HG02642 (cell line): Measurements from ENCODE around the gene A4GALT.

Experiments
- ATAC-seq: cut with Tn5 transposase; IDR thresholded peaks from one replicate; pipeline ENCODE4 v1.9.1; 2021; ENCODE audit warnings: mild to moderate bottlenecking; ENCODE audit not compliant: unreplicated experiment, poor library complexity

The A4GALT gene

GRCh38 chr22:42654436-42655073 is 66.1 kb downstream of the A4GALT start:
- no peak for ATAC-seq

DNA sequence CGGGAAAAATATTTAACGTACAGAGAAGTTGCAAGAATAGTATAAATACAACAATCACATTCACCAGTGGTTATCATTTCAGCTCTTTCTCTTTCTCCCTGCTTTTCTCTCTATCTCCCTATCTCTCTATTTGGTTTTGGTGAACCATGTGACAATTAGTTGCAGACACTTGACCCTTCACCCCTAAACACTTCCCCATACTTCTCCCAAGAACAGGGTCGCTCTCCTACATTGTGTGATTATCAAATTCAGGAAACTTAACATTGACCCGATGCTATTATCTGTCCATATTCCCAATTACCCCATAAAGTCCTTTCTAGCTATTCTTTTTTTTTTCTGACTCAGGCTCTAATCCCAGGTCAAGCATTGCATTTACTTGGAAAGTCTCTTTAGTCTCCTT is 66.7 kb downstream of the A4GALT start:
- no peak for ATAC-seq

- no peak for ATAC-seq
Measured at GRCh38 chr22:42651134-42651533, 69.5 kb downstream of the A4GALT start.

DNA sequence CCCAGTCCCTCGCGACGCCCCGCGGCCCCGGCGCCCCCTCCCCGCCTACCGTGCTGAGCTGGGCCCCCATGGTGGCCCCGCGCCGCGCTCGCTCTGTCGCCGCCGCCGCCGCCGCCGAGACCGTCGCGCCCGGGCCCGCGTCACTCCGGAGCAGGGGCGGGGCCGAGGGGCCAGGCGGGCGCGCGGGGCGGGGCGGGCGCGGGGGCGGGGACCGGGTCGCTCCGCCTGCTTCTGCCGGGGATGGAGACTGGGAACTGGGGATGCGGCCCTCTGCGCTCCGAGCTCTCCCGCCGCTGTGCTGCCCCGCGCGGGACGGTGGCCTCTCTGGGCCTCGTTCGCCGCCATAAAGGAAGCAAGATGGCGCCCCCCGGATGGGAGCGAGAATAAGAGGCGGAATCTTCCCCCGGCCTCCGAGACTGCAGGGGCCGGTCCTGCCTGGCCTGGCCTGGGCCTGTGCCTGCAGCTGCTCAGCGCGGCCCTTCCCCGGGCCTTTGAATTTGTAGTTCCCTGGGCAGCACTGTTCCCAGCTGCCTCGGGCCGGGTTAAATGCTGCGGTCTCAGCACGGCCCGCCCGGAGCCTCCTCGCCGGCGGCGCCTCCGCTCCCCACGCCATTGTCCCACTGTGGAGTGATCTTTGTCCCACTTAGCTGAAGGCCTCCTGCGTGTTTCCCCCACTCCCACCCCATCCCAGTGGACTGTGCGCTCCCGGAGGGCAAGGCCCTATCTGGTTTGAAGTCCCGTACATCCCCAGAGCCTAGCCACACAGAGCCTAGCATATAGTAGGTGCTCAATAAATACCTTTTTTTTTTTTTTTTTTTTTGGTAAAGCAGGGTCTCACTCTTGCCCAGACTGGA is 71.2 kb downstream of the A4GALT start, which contains the start of gene CYB5R3:
TSS of gene CYB5R3 (minus strand) at position 147 of the 854 bp plus-strand sequence. CDS start at position 70, 77 bp downstream.
- peak; percentile 71 for ATAC-seq

- ATAC-seq, result peak; percentile 59
Measured at GRCh38 chr22:42648368-42649245, 72.1 kb downstream of the A4GALT start.

- no peak for ATAC-seq
Measured at GRCh38 chr22:42648017-42648367, 72.7 kb downstream of the A4GALT start.

DNA sequence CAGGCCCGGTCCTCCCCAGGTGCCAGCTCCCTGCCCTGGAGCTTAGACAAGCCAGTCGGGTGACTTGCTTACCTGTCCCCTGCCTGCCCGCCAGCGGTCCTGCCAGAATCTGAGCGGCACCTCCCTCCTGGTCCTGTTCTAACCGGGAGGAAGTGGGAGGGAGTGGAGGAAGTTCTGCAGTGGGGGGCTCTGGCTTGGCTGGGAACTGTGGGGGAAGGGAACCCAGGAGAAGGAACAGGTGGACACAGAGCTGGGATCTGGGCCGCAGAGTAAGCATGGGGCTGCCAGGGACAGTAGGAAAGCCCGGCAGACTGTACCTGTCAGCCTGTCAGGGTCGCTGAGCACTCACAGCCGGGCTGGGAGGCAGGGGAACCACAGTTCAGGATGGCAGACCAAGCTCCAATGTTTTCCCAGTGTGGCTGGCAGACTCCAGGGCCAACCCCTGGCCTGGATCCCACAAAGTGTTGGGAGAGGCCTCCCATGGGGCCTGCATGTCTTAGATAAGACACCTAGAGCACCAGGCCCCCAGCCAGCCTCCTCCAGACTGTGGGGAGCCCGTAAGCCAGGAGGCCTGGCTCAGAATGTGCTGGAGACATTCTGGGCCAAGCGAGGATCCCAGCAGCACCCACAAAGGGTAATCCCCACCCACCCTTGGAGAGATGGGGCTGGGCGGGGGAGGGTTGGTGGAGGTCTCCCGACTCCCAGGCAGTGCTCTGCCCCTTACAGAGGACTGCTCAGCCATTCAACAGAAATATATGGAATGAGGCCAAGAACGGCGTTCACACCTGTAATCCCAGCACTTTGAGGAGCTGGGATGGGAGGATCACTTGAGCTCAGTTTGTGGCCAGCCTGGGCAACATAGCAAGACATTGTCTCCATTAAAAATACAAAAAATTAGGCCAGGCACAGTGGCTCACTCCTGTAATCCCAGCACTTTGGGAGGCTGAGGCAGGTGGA is 73.8 kb downstream of the A4GALT start:
- no peak for ATAC-seq

- ATAC-seq, result no peak
Measured at GRCh38 chr22:42645938-42646568, 74.6 kb downstream of the A4GALT start.

- ATAC-seq, result no peak
Measured at GRCh38 chr22:42645341-42645937, 75.2 kb downstream of the A4GALT start.

DNA sequence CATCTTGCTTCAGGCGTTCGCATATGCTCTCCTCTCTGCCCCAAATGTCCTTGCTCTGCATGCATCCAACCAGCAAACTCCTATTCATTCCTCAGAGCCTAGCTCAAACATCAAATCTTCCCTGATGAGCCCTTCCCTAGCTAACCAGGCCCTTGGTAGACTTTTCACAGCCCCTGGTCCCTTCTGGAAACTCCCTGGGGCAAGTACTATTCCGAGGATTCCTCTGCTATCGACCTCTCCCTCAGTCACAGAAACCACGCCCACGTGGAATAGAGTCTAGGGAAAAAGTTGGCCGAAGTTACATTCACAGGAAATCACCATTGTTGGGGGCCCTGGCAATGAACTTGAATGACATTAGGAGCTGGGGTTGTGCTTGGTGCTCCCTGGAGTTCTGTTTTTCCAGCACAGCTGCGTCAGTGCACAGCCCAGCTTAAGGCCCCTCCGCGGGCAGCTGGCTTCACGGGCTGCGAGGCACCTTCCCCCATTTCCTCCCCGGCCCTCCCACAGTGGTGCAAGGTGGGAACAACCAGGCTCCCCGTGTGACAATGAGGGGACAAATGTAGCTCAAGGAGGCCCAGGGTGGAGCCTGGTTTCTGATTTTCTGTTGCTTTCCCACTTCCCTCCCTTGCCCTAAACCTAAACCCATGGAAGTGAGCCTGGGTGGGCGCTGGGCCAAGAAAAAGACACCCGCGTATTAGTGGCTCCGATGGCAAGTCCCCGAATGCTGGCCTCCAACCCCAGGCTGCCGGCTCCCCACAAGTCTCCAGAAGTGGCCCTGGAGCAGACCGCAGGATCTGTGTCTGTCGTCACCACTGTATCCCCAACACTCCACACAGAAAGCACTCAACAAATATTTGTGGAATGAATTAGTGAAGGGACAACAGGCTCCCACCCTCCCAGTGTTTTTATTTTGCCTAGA is 76.0 kb downstream of the A4GALT start:
- ATAC-seq, result no peak

DNA sequence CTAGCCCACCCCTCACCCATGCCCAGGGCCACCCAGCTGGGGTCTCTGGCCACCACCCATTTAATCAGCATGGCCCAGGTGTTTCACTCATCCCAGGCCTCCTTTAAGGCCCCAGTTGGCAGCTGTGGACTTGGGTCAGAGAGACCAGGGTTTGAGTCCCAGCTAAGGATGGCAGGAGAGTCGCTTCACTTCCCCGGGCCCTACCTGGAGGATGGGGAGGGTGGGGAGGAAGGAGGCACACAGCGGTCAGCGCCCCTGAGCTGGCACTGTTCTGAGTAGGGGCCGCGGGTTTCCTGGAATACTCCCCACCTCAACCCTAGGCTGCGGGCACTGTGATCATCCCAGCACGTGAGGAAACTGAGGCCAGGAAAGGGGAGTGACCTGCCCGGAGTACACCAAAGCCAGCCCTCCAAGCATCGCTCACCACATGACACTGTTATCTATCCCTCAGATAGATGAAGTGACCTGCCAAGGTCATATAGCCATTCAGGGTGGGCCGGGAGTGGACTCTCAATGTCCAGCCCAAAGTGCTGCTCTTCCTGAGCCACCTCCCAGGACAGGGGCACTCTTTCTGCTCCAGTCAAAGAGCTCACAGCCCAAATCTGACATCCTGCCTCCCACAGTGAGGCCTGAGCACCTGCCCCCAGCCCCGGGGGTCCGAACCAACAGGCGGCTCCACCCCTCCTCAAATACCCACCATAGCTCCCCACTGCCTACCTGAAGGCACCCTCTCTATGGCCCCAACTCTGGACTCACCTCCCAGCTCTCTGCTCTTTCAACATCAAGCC is 76.8 kb downstream of the A4GALT start:
- no peak for ATAC-seq

DNA sequence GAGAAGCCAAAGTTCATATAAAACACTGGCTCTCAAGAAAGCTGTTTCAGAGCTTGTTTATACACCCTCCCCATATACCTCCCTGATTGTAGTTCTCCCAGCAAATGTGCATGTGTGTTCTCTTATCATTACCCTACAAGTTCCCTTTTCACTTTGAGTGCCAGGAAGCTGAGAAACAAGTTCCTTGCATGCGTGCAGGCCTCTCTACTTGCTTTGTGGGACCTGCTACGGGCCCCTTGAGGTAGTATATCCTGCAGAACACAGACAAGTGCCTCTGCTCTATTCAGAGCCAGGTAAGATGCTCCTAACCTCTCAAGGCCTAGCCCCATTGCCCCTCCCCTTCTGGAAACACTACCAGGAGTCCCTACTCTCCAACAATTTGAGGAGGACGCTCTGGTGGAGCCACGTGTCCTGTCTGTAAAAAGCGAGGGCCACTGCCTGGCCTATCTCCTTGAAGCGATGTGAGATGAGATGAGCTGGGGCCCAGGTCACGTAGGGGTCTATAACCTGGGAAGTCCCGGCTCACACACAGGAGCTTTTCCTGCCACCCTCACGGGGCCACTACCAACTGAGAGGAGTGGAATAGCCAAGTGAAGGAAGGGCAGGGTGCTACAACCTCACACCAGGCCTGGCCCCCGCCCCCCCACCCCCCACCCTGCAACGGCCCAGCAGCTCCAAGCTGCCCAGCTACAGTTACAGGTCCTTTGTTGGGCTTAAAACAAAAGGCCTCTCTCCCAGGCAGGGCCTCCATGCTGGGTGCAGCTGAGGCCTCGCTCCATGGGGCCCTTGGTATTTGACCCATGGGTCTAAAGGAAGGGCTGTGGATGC is 77.7 kb downstream of the A4GALT start:
- no peak for ATAC-seq
